ENCODE measurements around the gene TMEM176B. TPM values are rescaled to one million over a fixed set of nuclear protein-coding genes. Genes with fewer than 3 reads are reported as not detected.

Gene TMEM176B
- polyA plus RNA-seq, 5 donors = 6.5 to 17.0 (median 13.4) TPM

GRCh38 chr7:150755473-150756099, 44.6 kb downstream of the TMEM176B start:
- DNase-seq = no peak

- no peak for DNase-seq
These were observed 45.2 kb downstream of the TMEM176B start for GRCh38 chr7:150754951-150755350.

GRCh38 chr7:150753826-150754603, 46.1 kb downstream of the TMEM176B start:
- DNase-seq = peak in 1 of 2 donors; percentile 23

- no peak for DNase-seq
These were observed 46.9 kb downstream of the TMEM176B start for GRCh38 chr7:150753239-150753638.

- DNase-seq = no peak
These were observed 48.5 kb downstream of the TMEM176B start for GRCh38 chr7:150751702-150752101.

- DNase-seq = no peak
These were observed 51.8 kb downstream of the TMEM176B start for GRCh38 chr7:150748376-150748775.

- DNase-seq = no peak
These were observed 53.2 kb downstream of the TMEM176B start for GRCh38 chr7:150746921-150747320.

- DNase-seq = no peak
These were observed 54.3 kb downstream of the TMEM176B start for GRCh38 chr7:150745876-150746275.

GRCh38 chr7:150745086-150745485, 55.1 kb downstream of the TMEM176B start:
- no peak for DNase-seq

- DNase-seq = no peak
These were observed 56.0 kb downstream of the TMEM176B start for GRCh38 chr7:150744041-150744656.

GRCh38 chr7:150742286-150742968, 57.7 kb downstream of the TMEM176B start:
- no peak for DNase-seq

Other genes starting within 250 kb of the TMEM176B start
- 100 to 1,000 TPM in 2 of 5 donors, 10 to 100 TPM in 3; 65.4 to 106 (median 78.0) TPM for gene GIMAP4, start 233.0 kb downstream of the TMEM176B start, polyA plus RNA-seq (ENCODE audit: insufficient read depth in 1 of 5, insufficient read length in 5 of 5, low replicate concordance in 1 of 5)
- gene GIMAP6, start 168.0 kb downstream of the TMEM176B start, polyA plus RNA-seq (ENCODE audit: insufficient read depth in 1 of 5, insufficient read length in 5 of 5, low replicate concordance in 1 of 5) = 10 to 100 TPM; 27.3 to 33.1 (median 28.0) TPM
- 10 to 100 TPM; 16.1 to 26.3 (median 19.1) TPM for gene GIMAP2, start 114.7 kb downstream of the TMEM176B start, polyA plus RNA-seq (ENCODE audit: insufficient read depth in 1 of 5, insufficient read length in 5 of 5, low replicate concordance in 1 of 5)
- 1 to 10 TPM; 4.6 to 6.7 (median 5.7) TPM for gene GIMAP1, start 83.8 kb downstream of the TMEM176B start, polyA plus RNA-seq (ENCODE audit: insufficient read depth in 1 of 5, insufficient read length in 5 of 5, low replicate concordance in 1 of 5)
- gene GIMAP5, start 62.9 kb downstream of the TMEM176B start, polyA plus RNA-seq (ENCODE audit: insufficient read depth in 1 of 5, insufficient read length in 5 of 5, low replicate concordance in 1 of 5) = 10 to 100 TPM; 11.7 to 24.0 (median 17.4) TPM
- gene TMEM176A, start 405 bp upstream of the TMEM176B start, polyA plus RNA-seq (ENCODE audit: insufficient read depth in 1 of 5, insufficient read length in 5 of 5, low replicate concordance in 1 of 5) = 1 to 10 TPM; 4.2 to 6.8 (median 6.4) TPM
- under 1 TPM; 0.53 to 0.97 (median 0.66) TPM for gene AOC1, start 52.2 kb upstream of the TMEM176B start, polyA plus RNA-seq (ENCODE audit: insufficient read depth in 1 of 5, insufficient read length in 5 of 5, low replicate concordance in 1 of 5)
- gene KCNH2, start 178.0 kb upstream of the TMEM176B start, polyA plus RNA-seq (ENCODE audit: insufficient read depth in 1 of 5, insufficient read length in 5 of 5, low replicate concordance in 1 of 5) = 1 to 10 TPM; 2.9 to 6.3 (median 4.5) TPM
- gene NOS3, start 190.7 kb upstream of the TMEM176B start, polyA plus RNA-seq (ENCODE audit: insufficient read depth in 1 of 5, insufficient read length in 5 of 5, low replicate concordance in 1 of 5) = 10 to 100 TPM in 2 of 5 donors, 1 to 10 TPM in 3; 5.4 to 11.8 (median 7.5) TPM
- gene ATG9B, start 224.1 kb upstream of the TMEM176B start, polyA plus RNA-seq (ENCODE audit: insufficient read depth in 1 of 5, insufficient read length in 5 of 5, low replicate concordance in 1 of 5) = 1 to 10 TPM; 1.2 to 4.8 (median 3.6) TPM
- gene ABCB8, start 228.1 kb upstream of the TMEM176B start, polyA plus RNA-seq (ENCODE audit: insufficient read depth in 1 of 5, insufficient read length in 5 of 5, low replicate concordance in 1 of 5) = 10 to 100 TPM; 17.6 to 29.3 (median 24.9) TPM
- 1 to 10 TPM; 2.2 to 7.0 (median 4.5) TPM for gene ASIC3, start 248.2 kb upstream of the TMEM176B start, polyA plus RNA-seq (ENCODE audit: insufficient read depth in 1 of 5, insufficient read length in 5 of 5, low replicate concordance in 1 of 5)